MCF 10A (cell line): ENCODE results near the gene ARHGEF26. TPM values are rescaled to one million over a fixed set of nuclear protein-coding genes. Genes with fewer than 3 reads are reported as not detected.

Experiments used
- BruUV-seq: library from RNA; stranded (reverse); fragments of 400-500 nt; replicated peaks from 2 replicates; lab custom pipeline; 2021; lab: Mats Ljungman, UMichigan
- CTCF ChIA-PET: fragments of 300-600 bp; sonication (Branson Sonifier 250); formaldehyde crosslinking; extraction: SDS; loops from one replicate; lab custom pipeline; 2021; ENCODE audit warnings: antibody characterized with exemption, inconsistent platforms; lab: Yijun Ruan, JAX
- POLR2A ChIA-PET: fragments of 300-600, 350-650 bp; sonication (Branson Sonifier 250); formaldehyde crosslinking; extraction: SDS; loops from one replicate; lab custom pipeline; 2020; ENCODE audit warnings: antibody characterized with exemption, inconsistent platforms; lab: Yijun Ruan, JAX
- DNase-seq: peaks from one replicate; pipeline ENCODE4 v3.0.0-alpha.2; 2018; ENCODE audit not compliant: unreplicated experiment
- H3K27ac Mint-ChIP-seq: one replicate; pipeline ENCODE4 v1.8.0; 2022; ENCODE audit warnings: mild to moderate bottlenecking, low read depth, mixed read lengths; ENCODE audit not compliant: unreplicated experiment
- H3K27me3 Mint-ChIP-seq: one replicate; pipeline ENCODE4 v1.8.0; 2022; ENCODE audit warnings: mixed read lengths; ENCODE audit not compliant: insufficient read depth, unreplicated experiment
- H3K36me3 Mint-ChIP-seq: one replicate; pipeline ENCODE4 v1.8.0; 2022; ENCODE audit warnings: mild to moderate bottlenecking, moderate library complexity, mixed read lengths; ENCODE audit not compliant: insufficient read depth, unreplicated experiment
- H3K4me1 Mint-ChIP-seq: one replicate; pipeline ENCODE4 v1.8.0; 2022; ENCODE audit warnings: mixed read lengths; ENCODE audit not compliant: insufficient read depth, unreplicated experiment
- H3K4me3 Mint-ChIP-seq: one replicate; pipeline ENCODE4 v1.8.0; 2022; ENCODE audit warnings: mild to moderate bottlenecking, moderate library complexity, mixed read lengths; ENCODE audit not compliant: unreplicated experiment
- H3K9me3 Mint-ChIP-seq: one replicate; pipeline ENCODE4 v1.8.0; 2022; ENCODE audit warnings: mixed read lengths; ENCODE audit not compliant: unreplicated experiment
- intact Hi-C: fragments of 100-400 bp; cut with micrococcal nuclease; formaldehyde crosslinking; loops from 2 replicates; pipeline ENCODE4 v1.14.1; 2022
- total RNA-seq: library from RNA; stranded (reverse); gene quantifications from 2 replicates; pipeline ENCODE4 v1.2.3, GENCODE V29; 2022
- TF ChIP-seq, protein P1 (sequence below): fragments of 200-600 bp; IDR thresholded peaks from one replicate; pipeline ENCODE4 v1.8.0; 2022; ENCODE audit warnings: antibody characterized with exemption, mild to moderate bottlenecking; ENCODE audit not compliant: unreplicated experiment

Gene ARHGEF26
- total RNA-seq, 1 experiment from 2014 or later = 0.63 TPM

GRCh38 chr3:154119951-154120350 lies 1.2 kb upstream of the ARHGEF26 start:
- no TSS peak for BruUV-seq
- no peak overlapping the region for H3K4me3 Mint-ChIP-seq
- TF ChIP-seq, protein P1, sequence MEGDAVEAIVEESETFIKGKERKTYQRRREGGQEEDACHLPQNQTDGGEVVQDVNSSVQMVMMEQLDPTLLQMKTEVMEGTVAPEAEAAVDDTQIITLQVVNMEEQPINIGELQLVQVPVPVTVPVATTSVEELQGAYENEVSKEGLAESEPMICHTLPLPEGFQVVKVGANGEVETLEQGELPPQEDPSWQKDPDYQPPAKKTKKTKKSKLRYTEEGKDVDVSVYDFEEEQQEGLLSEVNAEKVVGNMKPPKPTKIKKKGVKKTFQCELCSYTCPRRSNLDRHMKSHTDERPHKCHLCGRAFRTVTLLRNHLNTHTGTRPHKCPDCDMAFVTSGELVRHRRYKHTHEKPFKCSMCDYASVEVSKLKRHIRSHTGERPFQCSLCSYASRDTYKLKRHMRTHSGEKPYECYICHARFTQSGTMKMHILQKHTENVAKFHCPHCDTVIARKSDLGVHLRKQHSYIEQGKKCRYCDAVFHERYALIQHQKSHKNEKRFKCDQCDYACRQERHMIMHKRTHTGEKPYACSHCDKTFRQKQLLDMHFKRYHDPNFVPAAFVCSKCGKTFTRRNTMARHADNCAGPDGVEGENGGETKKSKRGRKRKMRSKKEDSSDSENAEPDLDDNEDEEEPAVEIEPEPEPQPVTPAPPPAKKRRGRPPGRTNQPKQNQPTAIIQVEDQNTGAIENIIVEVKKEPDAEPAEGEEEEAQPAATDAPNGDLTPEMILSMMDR = no peak

GRCh38 chr3:154121701-154122551 lies 736 bp downstream of the ARHGEF26 start:
- ChIA-PET POLR2A (interaction anchor here (0.7 to 1.7 kb wide), 6 partner anchors 9 to 14 kb away, joined by 3 to 17 read pairs (median 3); no protein-coding TSS in a partner anchor), CTCF (interaction anchor here (0.7 to 1.5 kb wide), 6 partner anchors 9 to 167 kb away, joined by 3 to 6 read pairs (median 4); no protein-coding TSS in a partner anchor)
- H3K4me3 Mint-ChIP-seq = peak overlapping the region; percentile 88
- BruUV-seq = no TSS peak
- TF ChIP-seq, protein P1 = no peak
- H3K27me3 Mint-ChIP-seq = no peaks in the 10 kb centered on the region
- H3K4me1 Mint-ChIP-seq = peaks cover 13% of the 10 kb centered on the region
- no peaks in the 10 kb centered on the region for H3K36me3 Mint-ChIP-seq
- intact Hi-C loops = no loop called here
- H3K27ac Mint-ChIP-seq = no peak overlapping the region
- DNase-seq = peak; percentile 44
- no peaks in the 10 kb centered on the region for H3K9me3 Mint-ChIP-seq

More at GRCh38 chr3:154119951-154120350, 1.2 kb upstream of the ARHGEF26 start:
- DNase-seq = no peak
- peaks cover 13% of the 10 kb centered on the region for H3K4me1 Mint-ChIP-seq
- H3K36me3 Mint-ChIP-seq = no peaks in the 10 kb centered on the region
- ChIA-PET POLR2A (interaction anchor here (1.0 to 1.5 kb wide), 4 partner anchors 10 to 132 kb away, joined by 3 to 4 read pairs (median 3); no protein-coding TSS in a partner anchor), CTCF (interaction anchor here (0.6 to 1.5 kb wide), 4 partner anchors 15 to 134 kb away, joined by 3 to 6 read pairs (median 4); no protein-coding TSS in a partner anchor)
- H3K27ac Mint-ChIP-seq = no peak overlapping the region
- H3K27me3 Mint-ChIP-seq = peaks cover under 1% of the 10 kb centered on the region
- intact Hi-C loops = no loop called here
- no peaks in the 10 kb centered on the region for H3K9me3 Mint-ChIP-seq

- Mint-ChIP-seq H3K4me3 (peak overlapping the region; percentile 88), H3K27me3 (no peaks in the 10 kb centered on the region), H3K9me3 (no peaks in the 10 kb centered on the region), H3K4me1 (peaks cover 13% of the 10 kb centered on the region), H3K36me3 (no peaks in the 10 kb centered on the region), H3K27ac (no peak overlapping the region)
- TF ChIP-seq, protein P1 = no peak
- BruUV-seq = no TSS peak
- POLR2A ChIA-PET = interaction anchor here (1.7 kb wide), 1 partner anchor 13 kb away, joined by 5 read pairs; no protein-coding TSS in a partner anchor
- CTCF ChIA-PET = interaction anchor here (0.7 to 1.0 kb wide), 4 partner anchors 10 to 166 kb away, joined by 3 read pairs; no protein-coding TSS in a partner anchor
- no peak for DNase-seq
- intact Hi-C loops = no loop called here
Observed at GRCh38 chr3:154122552-154122911, 1.3 kb downstream of the ARHGEF26 start.
